GM12878 (cell line): ENCODE measurements around the gene IFNA1. TPM values are rescaled to one million over a fixed set of nuclear protein-coding genes. Genes with fewer than 3 reads are reported as not detected.

Source experiments
- ATF7 ChIP-seq: fragments of 450-650 bp; IDR thresholded peaks from 2 replicates; pipeline ENCODE4 v1.6.1; 2016; ENCODE audit warnings: low read depth, mild to moderate bottlenecking
- BHLHE40 ChIP-seq, 2 experiments: fragments of 450-650 bp in 1 of 2; IDR thresholded peaks; 2 replicates each; pipeline ENCODE4 v1.6.1; 2011 to 2017; ENCODE audit warnings: low read depth in 2 of 2, borderline replicate concordance in 1 of 2, improper control_type of control experiment in 1 of 2, low read length in 1 of 2, mild to moderate bottlenecking in 1 of 2
- CREM ChIP-seq: IDR thresholded peaks from 2 replicates; pipeline ENCODE4 v1.6.1; 2014; ENCODE audit warnings: antibody characterized with exemption, low read depth
- DPF2 ChIP-seq: fragments of 450-650 bp; IDR thresholded peaks from 2 replicates; pipeline ENCODE4 v1.6.1; 2017; ENCODE audit warnings: mild to moderate bottlenecking
- FOS ChIP-seq: IDR thresholded peaks from 3 replicates; pipeline ENCODE4 v1.6.1; 2011; ENCODE audit warnings: borderline replicate concordance; ENCODE audit not compliant: insufficient read length; ENCODE audit errors: extremely low read depth
- GATAD2B ChIP-seq: fragments of 450-650 bp; conservative IDR thresholded peaks from 2 replicates; pipeline ENCODE4 v1.6.1; 2017; ENCODE audit warnings: low read depth, mild to moderate bottlenecking, moderate library complexity
- IKZF2 ChIP-seq, 2 experiments: fragments of 450-650 bp; IDR thresholded peaks; 2 replicates each; pipeline ENCODE4 v1.6.1; 2017; ENCODE audit warnings: mild to moderate bottlenecking in 2 of 2, moderate library complexity in 2 of 2
- IRF4 ChIP-seq: IDR thresholded peaks from 2 replicates; pipeline ENCODE4 v1.6.1; 2011; ENCODE audit warnings: low read depth, low read length
- MEF2B ChIP-seq: fragments of 450-650 bp; IDR thresholded peaks from 2 replicates; pipeline ENCODE4 v1.6.1; 2018; ENCODE audit warnings: mild to moderate bottlenecking, moderate library complexity; ENCODE audit not compliant: partially characterized antibody, poor library complexity, severe bottlenecking
- MTA2 ChIP-seq: fragments of 450-650 bp; IDR thresholded peaks from 2 replicates; pipeline ENCODE4 v1.6.1; 2016; ENCODE audit warnings: low read depth, mild to moderate bottlenecking, moderate library complexity
- NBN ChIP-seq: fragments of 450-650 bp; IDR thresholded peaks from 2 replicates; pipeline ENCODE4 v1.6.1; 2016
- SMC3 ChIP-seq: IDR thresholded peaks from 2 replicates; pipeline ENCODE4 v1.6.1; 2011; ENCODE audit warnings: low read length, improper control_type of control experiment, borderline replicate concordance
- STAT3 ChIP-seq: IDR thresholded peaks from 2 replicates; pipeline ENCODE4 v1.6.1; 2011; ENCODE audit warnings: low read depth, low read length, improper control_type of control experiment
- YY1 ChIP-seq: IDR thresholded peaks from 2 replicates; pipeline ENCODE4 v1.6.1; 2011; ENCODE audit warnings: low read depth, mild to moderate bottlenecking, low read length
- polyA plus RNA-seq, 11 experiments: library from polyadenylated mRNA; depleted of rRNA in 4 of 11; unstranded in 6 of 11; stranded (reverse) in 5 of 11; fragments of >200 nt; fragmentation: Nextera tagmentation in 4 of 11; fragmentation: Illumina TruSeq in 1 of 11; extraction: Ambion mirVana in 4 of 11; extraction: Trizol in 1 of 11; gene quantifications; 1 replicate in 1 of 11; 2 replicates in 10 of 11; pipeline versions ENCODE4 v1.2.1 to v1.2.3, GENCODE V29; 2011 to 2016; ENCODE audit warnings: inconsistent platforms in 2 of 11, missing spikeins in 2 of 11, low read depth in 1 of 11
- total RNA-seq, 4 experiments: library from RNA; depleted of rRNA in 3 of 4; stranded (reverse); fragments of >200 nt in 3 of 4; fragmentation: Illumina TruSeq in 1 of 4; extraction: Trizol in 1 of 4; gene quantifications; 2 replicates each; pipeline versions ENCODE4 v1.2.1 to v1.2.3, GENCODE V29; 2013 to 2021
- TF ChIP-seq, protein P1 (sequence below): fragments of 450-650 bp; IDR thresholded peaks from 2 replicates; pipeline ENCODE4 v1.6.1; 2016; ENCODE audit warnings: mild to moderate bottlenecking
- TF ChIP-seq, protein P2 (sequence below): fragments of 450-650 bp; IDR thresholded peaks from 2 replicates; pipeline ENCODE4 v1.6.1; 2017; ENCODE audit warnings: low read depth, mild to moderate bottlenecking, moderate library complexity

Gene IFNA1
- total and polyA plus RNA-seq, 10 of the 15 experiments (the other 5 are each of a cell fraction or from before 2014, with no cell fraction given) = not detected

DNA sequence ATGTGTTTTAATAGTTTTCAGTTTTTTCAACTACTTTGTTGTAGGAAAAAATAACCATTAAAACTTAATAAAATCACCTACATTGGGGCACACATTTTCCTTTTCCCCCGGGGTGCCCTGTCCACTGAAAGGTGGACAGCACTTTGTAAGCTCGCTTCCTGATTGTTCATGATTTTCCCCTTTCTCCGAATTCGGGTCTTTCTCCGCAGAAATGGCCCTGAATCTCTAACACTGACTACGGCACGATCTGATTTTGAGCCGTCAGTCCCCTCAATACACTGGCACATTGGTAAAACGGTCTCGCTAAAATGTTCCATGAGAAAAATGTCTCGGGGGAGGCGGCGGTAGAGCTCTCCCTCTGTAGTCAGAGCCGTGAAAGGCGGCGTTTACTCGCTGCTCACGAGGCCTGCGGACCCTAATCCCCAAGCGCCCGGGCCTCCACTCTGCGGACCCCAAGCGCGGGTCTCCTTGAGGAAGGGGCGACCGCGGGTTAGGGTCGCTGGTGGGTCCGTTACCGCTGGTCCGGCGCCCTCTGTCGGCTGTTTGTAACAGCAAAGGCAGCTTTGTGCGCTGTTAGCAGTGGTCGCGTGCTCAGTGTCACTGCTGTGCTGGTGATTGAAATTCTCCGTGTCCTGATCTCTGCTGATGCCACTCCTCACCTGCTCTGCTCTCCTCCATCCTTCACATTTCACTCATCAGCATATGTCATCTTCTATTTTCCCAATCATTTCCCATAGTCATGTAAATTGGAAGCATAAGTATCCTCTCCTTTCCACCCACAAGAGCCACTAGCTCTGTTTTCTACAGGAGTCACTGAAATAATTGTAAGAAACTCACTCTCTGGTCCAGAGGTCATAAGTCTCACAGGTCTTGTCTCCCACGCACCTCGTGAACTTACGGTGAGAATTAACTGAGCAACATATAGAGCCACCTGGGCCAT, 44.2 kb upstream of the IFNA1 start (continued):
- TF ChIP-seq GATAD2B (peak; percentile 96), YY1 (peak; percentile 46), IKZF2 (IDR thresholded peaks at IDR 0.05) (peak in 1 of 2 experiments; percentile 32; a peak in 1 of 4 replicates), MTA2 (peak; percentile 37; the same call in 1 of the 2 replicates), IRF4 (0 out of 2 replicates have a peak, but pooled peaks have one; percentile 26), ATF7 (0 out of 2 replicates have a peak, but pooled peaks have one; percentile 10), FOS (no peak), BHLHE40 (IDR thresholded peaks at IDR 0.05; ENCODE audit: borderline replicate concordance in 1 of 2, low read depth in 2 of 2, low read length in 1 of 2) (peak; percentile 79 to 88; a peak in 3 of 4 replicates), MEF2B (peak; percentile 82), DPF2 (peak; percentile 60; the same call in 1 of the 2 replicates), NBN (0 out of 2 replicates have a peak, but pooled peaks have one; percentile 42), SMC3 (peak; percentile 78), CREM (no peak), STAT3 (no peak)
- TF ChIP-seq, protein P1, sequence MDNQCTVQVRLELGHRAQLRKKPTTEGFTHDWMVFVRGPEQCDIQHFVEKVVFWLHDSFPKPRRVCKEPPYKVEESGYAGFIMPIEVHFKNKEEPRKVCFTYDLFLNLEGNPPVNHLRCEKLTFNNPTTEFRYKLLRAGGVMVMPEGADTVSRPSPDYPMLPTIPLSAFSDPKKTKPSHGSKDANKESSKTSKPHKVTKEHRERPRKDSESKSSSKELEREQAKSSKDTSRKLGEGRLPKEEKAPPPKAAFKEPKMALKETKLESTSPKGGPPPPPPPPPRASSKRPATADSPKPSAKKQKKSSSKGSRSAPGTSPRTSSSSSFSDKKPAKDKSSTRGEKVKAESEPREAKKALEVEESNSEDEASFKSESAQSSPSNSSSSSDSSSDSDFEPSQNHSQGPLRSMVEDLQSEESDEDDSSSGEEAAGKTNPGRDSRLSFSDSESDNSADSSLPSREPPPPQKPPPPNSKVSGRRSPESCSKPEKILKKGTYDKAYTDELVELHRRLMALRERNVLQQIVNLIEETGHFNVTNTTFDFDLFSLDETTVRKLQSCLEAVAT = peak; percentile 97
- TF ChIP-seq, protein P2, sequence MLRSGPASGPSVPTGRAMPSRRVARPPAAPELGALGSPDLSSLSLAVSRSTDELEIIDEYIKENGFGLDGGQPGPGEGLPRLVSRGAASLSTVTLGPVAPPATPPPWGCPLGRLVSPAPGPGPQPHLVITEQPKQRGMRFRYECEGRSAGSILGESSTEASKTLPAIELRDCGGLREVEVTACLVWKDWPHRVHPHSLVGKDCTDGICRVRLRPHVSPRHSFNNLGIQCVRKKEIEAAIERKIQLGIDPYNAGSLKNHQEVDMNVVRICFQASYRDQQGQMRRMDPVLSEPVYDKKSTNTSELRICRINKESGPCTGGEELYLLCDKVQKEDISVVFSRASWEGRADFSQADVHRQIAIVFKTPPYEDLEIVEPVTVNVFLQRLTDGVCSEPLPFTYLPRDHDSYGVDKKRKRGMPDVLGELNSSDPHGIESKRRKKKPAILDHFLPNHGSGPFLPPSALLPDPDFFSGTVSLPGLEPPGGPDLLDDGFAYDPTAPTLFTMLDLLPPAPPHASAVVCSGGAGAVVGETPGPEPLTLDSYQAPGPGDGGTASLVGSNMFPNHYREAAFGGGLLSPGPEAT = peak; percentile 24; the same call in 1 of the 2 replicates
